Stimulated activated naive CD8-positive, alpha-beta T cell treated with anti-CD3 and anti-CD28 coated beads, Interleukin-15, Interleukin-2, amounts not matched to agents 100 U/mL and 50 U/mL, for 24 hours (primary cell): ENCODE data around the gene TPPP3.

Experiments
- ATAC-seq: fragments of 150-1000 bp; cut with Tn5 transposase; one replicate; pipeline ENCODE4 v1.10.0; 2021
- DNase-seq: peaks from one replicate; pipeline ENCODE4 v3.0.0; 2021

The TPPP3 gene

GRCh38 chr16:67342616-67343015 lies 50.7 kb downstream of the TPPP3 start:
- ATAC-seq: no peak
- DNase-seq: no peak

DNA sequence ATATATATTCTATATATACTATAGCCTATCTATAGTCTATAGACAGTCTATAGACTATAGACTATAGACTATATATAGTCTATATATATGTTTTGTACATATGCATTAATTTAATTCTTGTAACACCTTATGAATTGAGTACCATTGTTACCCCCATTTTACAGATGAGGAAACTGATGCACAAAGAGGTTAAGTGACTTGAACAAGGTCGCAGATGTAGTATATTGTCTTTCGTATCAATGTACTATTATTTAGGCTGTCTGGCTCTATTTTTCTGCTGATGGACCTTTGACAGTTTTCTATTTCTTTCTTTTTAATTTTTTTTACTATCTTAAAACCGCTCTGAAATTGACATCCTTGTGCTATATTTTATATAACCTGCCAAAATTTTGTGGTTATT lies 52.0 kb downstream of the TPPP3 start:
- no peak for ATAC-seq
- no peak for DNase-seq
